DND-41 (cell line): ENCODE data around the gene MVD.

Experiments used
- EZH2 ChIP-seq: IDR thresholded peaks from 3 replicates; pipeline ENCODE4 v1.6.1; 2012; ENCODE audit warnings: borderline replicate concordance, low read depth, mild to moderate bottlenecking, moderate library complexity, low read length, inconsistent platforms; ENCODE audit not compliant: severe bottlenecking
- TF ChIP-seq, protein P1 (sequence below): IDR thresholded peaks from 2 replicates; pipeline ENCODE4 v1.5.1; 2012; ENCODE audit warnings: borderline replicate concordance, low read length, moderate library complexity, mild to moderate bottlenecking; ENCODE audit not compliant: poor library complexity, severe bottlenecking; ENCODE audit errors: extremely low read depth

- TF ChIP-seq, protein P1, sequence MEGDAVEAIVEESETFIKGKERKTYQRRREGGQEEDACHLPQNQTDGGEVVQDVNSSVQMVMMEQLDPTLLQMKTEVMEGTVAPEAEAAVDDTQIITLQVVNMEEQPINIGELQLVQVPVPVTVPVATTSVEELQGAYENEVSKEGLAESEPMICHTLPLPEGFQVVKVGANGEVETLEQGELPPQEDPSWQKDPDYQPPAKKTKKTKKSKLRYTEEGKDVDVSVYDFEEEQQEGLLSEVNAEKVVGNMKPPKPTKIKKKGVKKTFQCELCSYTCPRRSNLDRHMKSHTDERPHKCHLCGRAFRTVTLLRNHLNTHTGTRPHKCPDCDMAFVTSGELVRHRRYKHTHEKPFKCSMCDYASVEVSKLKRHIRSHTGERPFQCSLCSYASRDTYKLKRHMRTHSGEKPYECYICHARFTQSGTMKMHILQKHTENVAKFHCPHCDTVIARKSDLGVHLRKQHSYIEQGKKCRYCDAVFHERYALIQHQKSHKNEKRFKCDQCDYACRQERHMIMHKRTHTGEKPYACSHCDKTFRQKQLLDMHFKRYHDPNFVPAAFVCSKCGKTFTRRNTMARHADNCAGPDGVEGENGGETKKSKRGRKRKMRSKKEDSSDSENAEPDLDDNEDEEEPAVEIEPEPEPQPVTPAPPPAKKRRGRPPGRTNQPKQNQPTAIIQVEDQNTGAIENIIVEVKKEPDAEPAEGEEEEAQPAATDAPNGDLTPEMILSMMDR = no peak
- no peak for TF ChIP-seq EZH2
Measured at GRCh38 chr16:88633684-88634140, 29.2 kb downstream of the MVD start.
